ENCODE measurements around the gene CDC14A.

The CDC14A gene

GRCh38 chr1:100455478-100456072 is 103.3 kb downstream of the CDC14A start:
- no peak overlapping the region for H3K9ac ChIP-seq (ENCODE audit: low read length)
- H3K9me3 ChIP-seq (ENCODE audit: insufficient read depth, low read length): no peaks in the 10 kb centered on the region
- H2AFZ ChIP-seq (ENCODE audit: low read depth, low read length, severe bottlenecking): no peak overlapping the region
- TF ChIP-seq EZH2phosphoT487 (conservative IDR thresholded peaks at IDR 0.05; ENCODE audit: low read length) (no peak), CTCF (IDR thresholded peaks at IDR 0.05; ENCODE audit: insufficient read depth, low read length, poor library complexity, severe bottlenecking) (peak; percentile 62)
- no peaks in the 10 kb centered on the region for H3K27me3 ChIP-seq (ENCODE audit: low read length)
- no peak overlapping the region for H3K27ac ChIP-seq (ENCODE audit: low read depth, low read length)
- no peaks in the 10 kb centered on the region for H4K20me1 ChIP-seq (ENCODE audit: low read depth, low read length)
- no peaks in the 10 kb centered on the region for H3K79me2 ChIP-seq (ENCODE audit: insufficient read depth, low read length)
- H3F3A ChIP-seq (ENCODE audit: insufficient read depth): no peaks in the 10 kb centered on the region
- H3K4me3 ChIP-seq (ENCODE audit: insufficient read depth, low read length, poor library complexity, severe bottlenecking): no peak overlapping the region
- no peaks in the 10 kb centered on the region for H3K9me2 ChIP-seq (replicated peaks; ENCODE audit: insufficient read depth, low read length)
- no peak overlapping the region for H3K4me2 ChIP-seq (ENCODE audit: low read depth, low read length, poor library complexity, severe bottlenecking)
- H3K36me3 ChIP-seq (ENCODE audit: low read length): no peaks in the 10 kb centered on the region

DNA sequence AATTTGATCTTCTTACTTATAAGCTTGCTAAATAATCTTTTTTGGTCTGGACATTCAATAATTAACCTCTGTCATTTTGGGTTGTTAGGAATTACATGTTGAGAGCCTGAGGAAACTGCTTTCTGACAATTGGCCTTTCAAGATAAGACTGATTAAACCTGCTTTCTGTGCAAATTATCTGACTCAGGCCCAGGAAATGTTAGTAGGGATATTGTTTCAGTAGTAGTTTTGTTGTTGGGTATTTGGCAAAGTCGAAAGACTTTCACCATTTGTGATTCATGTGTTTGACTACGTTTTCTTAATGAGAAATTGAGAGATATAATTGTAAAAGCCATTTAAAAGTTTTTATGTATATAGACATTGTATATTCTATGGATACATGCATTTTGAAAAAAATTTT is 104.6 kb downstream of the CDC14A start:
- Histone ChIP-seq H2AFZ (ENCODE audit: low read depth, low read length, severe bottlenecking) (no peak overlapping the region), H4K20me1 (ENCODE audit: low read depth, low read length) (no peaks in the 10 kb centered on the region), H3F3A (ENCODE audit: insufficient read depth) (no peaks in the 10 kb centered on the region), H3K36me3 (ENCODE audit: low read length) (no peaks in the 10 kb centered on the region), H3K9ac (ENCODE audit: low read length) (no peak overlapping the region), H3K4me2 (ENCODE audit: low read depth, low read length, poor library complexity, severe bottlenecking) (no peak overlapping the region), H3K4me3 (ENCODE audit: insufficient read depth, low read length, poor library complexity, severe bottlenecking) (no peak overlapping the region), H3K79me2 (ENCODE audit: insufficient read depth, low read length) (no peaks in the 10 kb centered on the region), H3K9me3 (ENCODE audit: insufficient read depth, low read length) (no peaks in the 10 kb centered on the region), H3K9me2 (replicated peaks; ENCODE audit: insufficient read depth, low read length) (no peaks in the 10 kb centered on the region), H3K27me3 (ENCODE audit: low read length) (no peaks in the 10 kb centered on the region), H3K27ac (ENCODE audit: low read depth, low read length) (no peak overlapping the region)
- TF ChIP-seq CTCF (IDR thresholded peaks at IDR 0.05; ENCODE audit: insufficient read depth, low read length, poor library complexity, severe bottlenecking) (no peak), EZH2phosphoT487 (conservative IDR thresholded peaks at IDR 0.05; ENCODE audit: low read length) (no peak)

- Histone ChIP-seq H3K9ac (ENCODE audit: low read length) (no peak overlapping the region), H4K20me1 (ENCODE audit: low read depth, low read length) (no peaks in the 10 kb centered on the region), H3K36me3 (ENCODE audit: low read length) (no peaks in the 10 kb centered on the region), H3K9me3 (ENCODE audit: insufficient read depth, low read length) (no peaks in the 10 kb centered on the region), H2AFZ (ENCODE audit: low read depth, low read length, severe bottlenecking) (no peak overlapping the region), H3K9me2 (replicated peaks; ENCODE audit: insufficient read depth, low read length) (no peaks in the 10 kb centered on the region), H3K4me2 (ENCODE audit: low read depth, low read length, poor library complexity, severe bottlenecking) (no peak overlapping the region), H3K27ac (ENCODE audit: low read depth, low read length) (no peak overlapping the region), H3K27me3 (ENCODE audit: low read length) (no peaks in the 10 kb centered on the region), H3K4me3 (ENCODE audit: insufficient read depth, low read length, poor library complexity, severe bottlenecking) (no peak overlapping the region), H3F3A (ENCODE audit: insufficient read depth) (no peaks in the 10 kb centered on the region), H3K79me2 (ENCODE audit: insufficient read depth, low read length) (no peaks in the 10 kb centered on the region)
- TF ChIP-seq CTCF (IDR thresholded peaks at IDR 0.05; ENCODE audit: insufficient read depth, low read length, poor library complexity, severe bottlenecking) (no peak), EZH2phosphoT487 (conservative IDR thresholded peaks at IDR 0.05; ENCODE audit: low read length) (no peak)
Measured at GRCh38 chr1:100457683-100458082, 105.4 kb downstream of the CDC14A start.
